Activated CD4-positive, CD25-positive, alpha-beta regulatory T cell treated with anti-CD3 and anti-CD28 coated beads, Interleukin-2, amount 50 U/mL, for 24 hours (primary cell): Measurements from ENCODE around the gene APOE.

Experiments
- ATAC-seq, 2 donors: fragments of 150-1000 bp; cut with Tn5 transposase; one replicate each; pipeline ENCODE4 v1.10.0; 2021; ENCODE audit warnings: mild to moderate bottlenecking in 1 of 2, moderate library complexity in 1 of 2

Gene APOE

GRCh38 chr19:44954649-44955504 lies 49.3 kb downstream of the APOE start, which contains the start of gene CLPTM1:
Gene CLPTM1, plus strand, starts transcription at chr19:44955380. Its CDS starts 16 bp downstream, at chr19:44955396.
- ATAC-seq, result peak; percentile 95 to 96

GRCh38 chr19:44955505-44956439 lies 50.2 kb downstream of the APOE start:
- peak; percentile 9 to 10 for ATAC-seq

- ATAC-seq, result no peak
Measured at GRCh38 chr19:44957526-44957925, 51.9 kb downstream of the APOE start.

- no peak for ATAC-seq
Measured at GRCh38 chr19:44958090-44958489, 52.5 kb downstream of the APOE start.
